H1 (cell line): ENCODE data around the gene TSHZ2. TPM values are rescaled to one million over a fixed set of nuclear protein-coding genes. Genes with fewer than 3 reads are reported as not detected.

Source experiments
- ASH2L ChIP-seq: fragments of 200-600, 300-600 bp; sonication (generic); IDR thresholded peaks from one replicate; pipeline ENCODE4 v1.7.1; 2017; ENCODE audit warnings: low read length
- HDAC6 ChIP-seq: IDR thresholded peaks from one replicate; pipeline ENCODE4 v1.7.1; 2012; ENCODE audit warnings: low read depth, mild to moderate bottlenecking, inconsistent platforms, low read length, moderate library complexity
- KDM5A ChIP-seq: fragments of 200-600 bp; IDR thresholded peaks from 2 replicates; pipeline ENCODE4 v1.7.1; 2012; ENCODE audit warnings: mild to moderate bottlenecking, low read length, inconsistent platforms, mixed read lengths
- NRF1 ChIP-seq: IDR thresholded peaks from 2 replicates; pipeline ENCODE4 v1.6.1; 2011; ENCODE audit warnings: mild to moderate bottlenecking, low read depth, low read length, improper control_type of control experiment
- SIN3A ChIP-seq, 2 experiments: IDR thresholded peaks in 1 of 2; conservative IDR thresholded peaks in 1 of 2; 2 replicates each; pipeline ENCODE4 v1.6.1; 2011 to 2012; ENCODE audit warnings: low read length in 2 of 2, improper control_type of control experiment in 1 of 2, low read depth in 1 of 2, mild to moderate bottlenecking in 1 of 2
- ZNF274 ChIP-seq: IDR thresholded peaks from 2 replicates; pipeline ENCODE4 v1.7.0; 2012; ENCODE audit warnings: low read length, borderline replicate concordance; ENCODE audit errors: extremely low read depth
- polyA plus RNA-seq, 7 experiments: library from polyadenylated mRNA; depleted of rRNA in 3 of 7; stranded (reverse) in 5 of 7; unstranded in 2 of 7; fragments of >200 nt in 5 of 7; fragments of 200-250 nt in 2 of 7; gene quantifications; 1 replicate in 5 of 7; 2 replicates in 1 of 7; 4 replicates in 1 of 7; pipeline versions ENCODE4 v1.2.1 to v1.2.3, GENCODE V29; 2011 to 2013; ENCODE audit warnings: missing spikeins in 2 of 7, mixed read lengths in 2 of 7
- total RNA-seq: library from RNA; stranded (reverse); fragmentation: NEBNext Ultra II Directional; extraction: Animal tissue kit (Norgen Biotek cat#: 25700); gene quantifications from 2 replicates; pipeline ENCODE4 v1.2.1, GENCODE V29; 2021

The TSHZ2 gene
- total and polyA plus RNA-seq, 2 of the 8 experiments (the other 6 are each of a cell fraction or from before 2014, with no cell fraction given), result 0.14 to 0.30 TPM

DNA sequence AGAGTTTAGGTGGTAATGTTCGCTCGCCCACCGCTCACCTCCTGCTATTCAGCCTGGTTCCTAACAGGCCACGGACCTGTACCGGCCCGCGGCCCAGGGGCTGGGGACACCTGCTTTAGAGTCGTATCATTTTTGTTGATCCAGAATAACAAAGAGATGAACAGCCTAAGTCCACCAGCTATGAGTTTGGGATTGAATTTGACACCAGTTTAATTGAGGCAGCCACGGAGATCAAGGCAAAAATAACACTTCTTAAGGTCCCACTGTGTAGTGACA, 108.5 kb downstream of the TSHZ2 start (continued):
- no peak for TF ChIP-seq HDAC6
- TF ChIP-seq ZNF274, result no peak
- no peak for TF ChIP-seq ASH2L
- TF ChIP-seq KDM5A, result no peak
- TF ChIP-seq SIN3A (conservative IDR thresholded peaks at IDR 0.05 in 1 of 2, IDR thresholded peaks at IDR 0.05 in 1 of 2; ENCODE audit: low read depth in 1 of 2, low read length in 2 of 2), result no peak
- TF ChIP-seq NRF1, result no peak
